Measurements from ENCODE around the gene P2RX3.

Gene P2RX3

GRCh38 chr11:57380975-57381374 lies 42.8 kb downstream of the P2RX3 start, which contains the start of gene PRG3:
Gene PRG3, minus strand, starts transcription at chr11:57381150. Its CDS starts 442 bp downstream, at chr11:57380708.
- TF ChIP-seq CTCF (conservative IDR thresholded peaks at IDR 0.05): no peak
- no peak within 1 kb of the TSS for H3K27ac ChIP-seq

GRCh38 chr11:57386178-57386940 lies 48.2 kb downstream of the P2RX3 start:
- no peak overlapping the region for H3K27ac ChIP-seq
- TF ChIP-seq CTCF (conservative IDR thresholded peaks at IDR 0.05): no peak

GRCh38 chr11:57387289-57388030 lies 49.3 kb downstream of the P2RX3 start:
- H3K27ac ChIP-seq: no peak overlapping the region
- TF ChIP-seq CTCF (conservative IDR thresholded peaks at IDR 0.05): no peak

GRCh38 chr11:57390535-57390934 lies 52.4 kb downstream of the P2RX3 start, which contains the start of gene PRG2:
Gene PRG2, minus strand, starts transcription at chr11:57390650. Its CDS starts 706 bp downstream, at chr11:57389944.
- TF ChIP-seq CTCF (conservative IDR thresholded peaks at IDR 0.05): no peak
- no peak within 1 kb of the TSS for H3K27ac ChIP-seq

- H3K27ac ChIP-seq: no peak overlapping the region
- TF ChIP-seq CTCF (conservative IDR thresholded peaks at IDR 0.05): no peak
These were observed 53.0 kb downstream of the P2RX3 start for GRCh38 chr11:57391111-57391510.

- no peak overlapping the region for H3K27ac ChIP-seq
- TF ChIP-seq CTCF (conservative IDR thresholded peaks at IDR 0.05): no peak
These were observed 53.4 kb downstream of the P2RX3 start for GRCh38 chr11:57391539-57391938.

GRCh38 chr11:57392066-57392762 lies 54.1 kb downstream of the P2RX3 start:
- TF ChIP-seq CTCF (conservative IDR thresholded peaks at IDR 0.05): no peak

More at GRCh38 chr11:57392066-57392762, 54.1 kb downstream of the P2RX3 start:
- H3K27ac ChIP-seq: no peak overlapping the region

All from VCaP (cell line).